Activated CD4-positive, alpha-beta T cell treated with anti-CD3 and anti-CD28 coated beads for 36 hours (primary cell): Measurements from ENCODE around the gene F7. TPM values are rescaled to one million over a fixed set of nuclear protein-coding genes. Genes with fewer than 3 reads are reported as not detected.

ENCODE experiments used
- ATAC-seq: fragments of 200-7000 bp; cut with Tn5 transposase; one replicate; pipeline ENCODE4 v1.10.0; 2021; ENCODE audit warnings: mild to moderate bottlenecking, moderate library complexity
- CTCF ChIA-PET: fragments of 350-600 bp; sonication (Branson Sonifier 250); formaldehyde crosslinking; loops from one replicate; lab custom pipeline; 2021; ENCODE audit warnings: antibody characterized with exemption; lab: Charles Lee
- POLR2A ChIA-PET: fragments of 350-600 bp; sonication (Branson Sonifier 250); formaldehyde crosslinking; loops from one replicate; lab custom pipeline; 2021; ENCODE audit warnings: antibody characterized with exemption, inconsistent platforms; lab: Charles Lee
- DNase-seq: peaks from one replicate; pipeline ENCODE4 v3.0.0-alpha.2; 2020
- H3K27ac Mint-ChIP-seq: one replicate; pipeline ENCODE4 v1.8.0; 2021; ENCODE audit warnings: mixed read lengths
- H3K27me3 Mint-ChIP-seq: one replicate; pipeline ENCODE4 v1.8.0; 2021; ENCODE audit warnings: mixed read lengths
- H3K36me3 Mint-ChIP-seq: one replicate; pipeline ENCODE4 v1.8.0; 2021; ENCODE audit warnings: low read depth, mixed read lengths
- H3K4me1 Mint-ChIP-seq: one replicate; pipeline ENCODE4 v1.8.0; 2021; ENCODE audit warnings: mixed read lengths
- H3K4me3 Mint-ChIP-seq: one replicate; pipeline ENCODE4 v1.8.0; 2021; ENCODE audit warnings: mild to moderate bottlenecking, moderate library complexity, mixed read lengths
- H3K9me3 Mint-ChIP-seq: one replicate; pipeline ENCODE4 v1.8.0; 2021; ENCODE audit warnings: low read depth, mixed read lengths
- intact Hi-C, 2 experiments: fragments of 100-400 bp; cut with DNase I in 1 of 2; cut with micrococcal nuclease in 1 of 2; formaldehyde crosslinking; loops; one replicate each; pipeline versions ENCODE4 v1.14.2 to v1.15.1; 2022 to 2024; cut with DNase I, micrococcal nuclease
- total RNA-seq, 2 experiments: library from RNA; stranded (reverse); gene quantifications; one replicate each; pipeline ENCODE4 v1.2.3, GENCODE V29; 2021

F7 gene
- total RNA-seq, 2 experiments from 2014 or later = 0.11 to 0.12 TPM

- Mint-ChIP-seq H3K36me3 (peaks cover 1% of the 10 kb centered on the region), H3K4me3 (no peak overlapping the region), H3K9me3 (no peaks in the 10 kb centered on the region), H3K27ac (no peak overlapping the region), H3K27me3 (no peaks in the 10 kb centered on the region), H3K4me1 (no peaks in the 10 kb centered on the region)
- CTCF ChIA-PET = interaction anchor here (0.7 kb wide), 1 partner anchor 73 kb away, joined by 3 read pairs; no protein-coding TSS in a partner anchor
- DNase-seq (no peak), ATAC-seq (no peak)
- intact Hi-C loops = no loop called here
- POLR2A ChIA-PET = no interaction called here
Observed at GRCh38 chr13:113063091-113063491, 42.5 kb upstream of the F7 start.

- DNase-seq = no peak
- no peak overlapping the region for H3K4me3 Mint-ChIP-seq
- no peaks in the 10 kb centered on the region for H3K9me3 Mint-ChIP-seq
- intact Hi-C loops = no loop called here
- CTCF ChIA-PET = no interaction called here
- no peaks in the 10 kb centered on the region for H3K4me1 Mint-ChIP-seq
- POLR2A ChIA-PET = no interaction called here
- no peak for ATAC-seq
- H3K27me3 Mint-ChIP-seq = no peaks in the 10 kb centered on the region
- H3K27ac Mint-ChIP-seq = no peak overlapping the region
- peaks cover 1% of the 10 kb centered on the region for H3K36me3 Mint-ChIP-seq
Observed at GRCh38 chr13:113064000-113064533, 41.5 kb upstream of the F7 start.

GRCh38 chr13:113064534-113065405, 40.8 kb upstream of the F7 start:
- peaks cover 1% of the 10 kb centered on the region for H3K36me3 Mint-ChIP-seq
- CTCF ChIA-PET = no interaction called here
- POLR2A ChIA-PET = no interaction called here
- ATAC-seq (no peak), DNase-seq (no peak)
- no peaks in the 10 kb centered on the region for H3K9me3 Mint-ChIP-seq
- intact Hi-C loops = no loop called here
- H3K27me3 Mint-ChIP-seq = no peaks in the 10 kb centered on the region
- no peaks in the 10 kb centered on the region for H3K4me1 Mint-ChIP-seq
- no peak overlapping the region for H3K4me3 Mint-ChIP-seq
- no peak overlapping the region for H3K27ac Mint-ChIP-seq

DNA sequence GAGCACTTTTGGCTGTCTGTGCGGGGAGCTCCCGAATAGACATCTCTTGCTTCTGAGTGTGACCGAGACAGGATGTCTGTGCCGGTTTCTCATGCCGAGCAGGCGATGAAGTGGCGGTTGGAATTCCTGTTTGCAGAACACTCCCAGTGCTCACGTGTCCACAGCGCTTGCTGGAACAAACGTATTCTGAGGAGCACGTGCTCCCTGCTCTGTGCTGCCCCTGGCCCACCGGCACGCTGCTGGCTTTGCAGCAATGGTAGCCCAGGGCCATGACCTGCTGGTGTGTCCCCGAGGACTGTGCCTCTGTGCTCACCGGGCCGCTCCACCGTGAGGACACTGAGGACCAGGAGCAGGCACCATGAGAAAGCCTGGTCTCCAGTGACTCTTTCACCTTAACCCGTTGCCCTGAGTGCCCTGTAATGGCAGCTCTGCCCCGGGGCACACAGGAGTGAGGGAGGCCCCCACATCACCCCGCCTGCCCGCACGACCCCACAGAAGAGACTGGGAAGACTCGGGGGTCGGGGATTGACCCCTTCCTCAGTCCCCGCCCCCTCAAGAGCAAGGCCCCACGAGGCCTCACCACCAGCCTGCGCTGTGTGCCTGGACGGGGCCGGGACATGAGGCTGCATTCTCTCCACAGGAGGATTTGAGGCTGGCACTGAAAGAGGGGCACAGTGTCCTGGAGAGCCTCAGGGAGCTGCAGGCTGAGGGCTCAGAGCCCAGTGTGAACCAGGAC, 40.0 kb upstream of the F7 start:
- ChIA-PET POLR2A (no interaction called here), CTCF (no interaction called here)
- DNase-seq (no peak), ATAC-seq (no peak)
- H3K27me3 Mint-ChIP-seq = no peaks in the 10 kb centered on the region
- no peak overlapping the region for H3K27ac Mint-ChIP-seq
- peaks cover 6% of the 10 kb centered on the region for H3K36me3 Mint-ChIP-seq
- no peaks in the 10 kb centered on the region for H3K4me1 Mint-ChIP-seq
- intact Hi-C loops = no loop called here
- H3K4me3 Mint-ChIP-seq = no peak overlapping the region
- no peaks in the 10 kb centered on the region for H3K9me3 Mint-ChIP-seq

DNA sequence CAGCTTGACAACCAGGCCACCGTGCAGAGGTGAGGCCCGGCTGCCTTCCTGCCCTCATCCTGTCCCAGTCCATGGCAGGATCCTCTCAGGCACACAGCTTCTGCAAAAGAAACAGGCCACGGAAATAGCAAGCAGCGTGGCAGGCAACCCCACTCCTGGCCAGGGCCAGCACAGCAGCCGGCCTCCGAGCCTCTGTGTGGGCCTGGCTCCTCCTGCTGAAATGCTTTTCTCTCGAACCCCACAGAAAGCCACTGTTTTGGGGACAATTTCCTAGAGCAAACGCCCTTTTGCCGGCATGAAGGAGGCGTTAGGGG, 39.5 kb upstream of the F7 start:
- Mint-ChIP-seq H3K27ac (no peak overlapping the region), H3K4me3 (no peak overlapping the region), H3K27me3 (no peaks in the 10 kb centered on the region), H3K36me3 (peaks cover 8% of the 10 kb centered on the region), H3K9me3 (no peaks in the 10 kb centered on the region), H3K4me1 (no peaks in the 10 kb centered on the region)
- POLR2A ChIA-PET = no interaction called here
- ATAC-seq (no peak), DNase-seq (no peak)
- intact Hi-C loops = no loop called here
- CTCF ChIA-PET = no interaction called here

DNA sequence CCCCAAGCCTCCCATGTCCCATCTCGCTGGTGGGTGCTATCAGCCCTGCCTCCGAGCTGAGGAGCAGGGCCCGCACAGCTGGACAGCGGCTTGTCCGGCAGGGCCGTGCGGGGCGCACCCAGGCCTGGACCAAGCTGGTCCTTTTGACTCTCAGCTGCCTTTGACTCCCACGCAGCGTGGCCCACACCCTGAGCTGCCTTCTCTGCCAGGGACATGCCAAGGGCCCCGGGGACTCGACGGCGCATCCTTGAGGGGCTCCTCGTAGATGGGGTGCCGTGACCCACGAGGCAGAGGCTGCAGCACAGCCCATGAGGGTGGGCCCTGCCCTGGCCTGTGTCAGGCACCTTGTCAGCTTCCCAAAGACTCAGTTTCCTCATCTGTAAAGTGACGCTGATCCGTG, 38.8 kb upstream of the F7 start:
- no peak for DNase-seq
- H3K27me3 Mint-ChIP-seq = no peaks in the 10 kb centered on the region
- H3K36me3 Mint-ChIP-seq = peaks cover 9% of the 10 kb centered on the region
- H3K27ac Mint-ChIP-seq = no peak overlapping the region
- H3K9me3 Mint-ChIP-seq = no peaks in the 10 kb centered on the region
- ChIA-PET POLR2A (no interaction called here), CTCF (no interaction called here)
- intact Hi-C loops = no loop called here
- no peak for ATAC-seq
- H3K4me1 Mint-ChIP-seq = no peaks in the 10 kb centered on the region
- H3K4me3 Mint-ChIP-seq = no peak overlapping the region

DNA sequence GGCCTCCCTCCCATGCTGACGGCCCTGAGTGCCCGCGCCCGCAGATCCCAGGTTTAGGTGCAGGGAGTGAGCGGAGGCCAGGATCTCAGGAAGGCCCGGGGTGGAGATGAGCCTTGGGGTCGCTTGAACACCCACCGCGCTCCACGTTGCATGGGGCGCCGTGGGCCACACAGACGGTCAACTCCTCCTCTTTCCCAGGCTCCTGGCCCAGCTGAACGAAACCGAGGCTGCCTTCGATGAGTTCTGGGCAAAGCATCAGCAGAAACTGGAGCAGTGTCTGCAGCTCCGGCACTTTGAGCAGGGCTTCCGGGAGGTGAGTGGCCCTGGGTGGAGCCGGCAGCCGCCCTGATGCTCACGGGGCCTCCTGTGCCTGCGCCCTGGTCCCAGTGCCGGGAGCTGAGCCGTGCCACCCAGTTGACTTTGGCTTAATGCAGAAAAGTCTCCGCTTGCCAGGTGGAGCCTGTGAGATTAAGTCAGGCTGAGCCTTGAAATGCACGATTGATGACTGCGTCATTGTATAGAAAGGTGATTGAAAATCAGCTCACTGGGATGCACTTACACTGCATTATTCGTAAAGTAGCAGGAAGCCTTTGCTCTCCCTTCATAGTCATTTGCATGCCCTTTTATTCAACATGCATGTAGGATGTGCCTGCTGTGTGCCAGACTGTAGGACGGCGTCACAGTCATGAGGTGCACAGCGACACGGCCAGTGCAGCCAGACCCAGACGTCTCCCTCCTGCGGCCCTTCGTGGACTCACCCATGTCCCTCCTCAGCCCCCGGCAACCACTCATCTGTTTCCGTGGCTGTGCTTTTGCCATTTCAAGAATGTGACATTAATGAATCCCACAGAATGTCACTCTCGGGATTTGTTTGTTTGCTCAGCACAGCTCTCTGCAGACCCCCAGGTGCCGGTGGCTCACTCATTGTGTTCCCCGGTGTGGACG, 35.5 kb upstream of the F7 start:
- Mint-ChIP-seq H3K36me3 (peaks cover 12% of the 10 kb centered on the region), H3K27me3 (no peaks in the 10 kb centered on the region), H3K27ac (no peak overlapping the region), H3K4me1 (no peaks in the 10 kb centered on the region), H3K4me3 (no peak overlapping the region), H3K9me3 (peaks cover 2% of the 10 kb centered on the region)
- CTCF ChIA-PET = no interaction called here
- DNase-seq (no peak), ATAC-seq (no peak)
- POLR2A ChIA-PET = no interaction called here
- intact Hi-C loops = no loop called here

- H3K36me3 Mint-ChIP-seq = peaks cover 12% of the 10 kb centered on the region
- ChIA-PET POLR2A (no interaction called here), CTCF (no interaction called here)
- intact Hi-C loops = no loop called here
- DNase-seq (no peak), ATAC-seq (no peak)
- no peak overlapping the region for H3K4me3 Mint-ChIP-seq
- H3K27ac Mint-ChIP-seq = no peak overlapping the region
- peaks cover 2% of the 10 kb centered on the region for H3K9me3 Mint-ChIP-seq
- no peaks in the 10 kb centered on the region for H3K27me3 Mint-ChIP-seq
- H3K4me1 Mint-ChIP-seq = no peaks in the 10 kb centered on the region
Observed at GRCh38 chr13:113070855-113071254, 34.7 kb upstream of the F7 start.

DNA sequence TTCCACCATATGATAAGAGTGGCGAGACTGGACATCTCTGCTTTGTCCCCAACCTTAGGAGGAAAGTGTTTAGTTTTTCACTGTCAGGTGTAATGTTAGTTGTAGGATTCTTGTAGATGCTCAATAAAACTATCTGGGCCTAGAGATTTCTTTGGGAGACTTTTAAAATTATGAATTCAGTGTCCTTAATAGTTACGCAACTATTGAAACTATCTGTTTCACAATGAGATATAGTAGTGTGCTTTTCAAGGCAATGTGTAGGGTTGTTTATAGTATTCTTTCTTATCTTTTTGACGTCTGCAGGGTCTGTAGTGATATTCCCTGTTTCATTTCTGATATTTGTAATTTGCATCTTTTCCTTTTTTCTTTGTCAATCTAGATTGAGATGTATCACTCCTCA, 33.2 kb upstream of the F7 start:
- ATAC-seq (no peak), DNase-seq (no peak)
- Mint-ChIP-seq H3K4me1 (no peaks in the 10 kb centered on the region), H3K27ac (no peak overlapping the region), H3K27me3 (no peaks in the 10 kb centered on the region), H3K4me3 (no peak overlapping the region), H3K36me3 (peaks cover 15% of the 10 kb centered on the region), H3K9me3 (peaks cover 2% of the 10 kb centered on the region)
- ChIA-PET POLR2A (no interaction called here), CTCF (interaction anchor here (0.6 kb wide), 1 partner anchor 9 kb away, joined by 3 read pairs; no protein-coding TSS in a partner anchor)
- intact Hi-C loops = no loop called here

DNA sequence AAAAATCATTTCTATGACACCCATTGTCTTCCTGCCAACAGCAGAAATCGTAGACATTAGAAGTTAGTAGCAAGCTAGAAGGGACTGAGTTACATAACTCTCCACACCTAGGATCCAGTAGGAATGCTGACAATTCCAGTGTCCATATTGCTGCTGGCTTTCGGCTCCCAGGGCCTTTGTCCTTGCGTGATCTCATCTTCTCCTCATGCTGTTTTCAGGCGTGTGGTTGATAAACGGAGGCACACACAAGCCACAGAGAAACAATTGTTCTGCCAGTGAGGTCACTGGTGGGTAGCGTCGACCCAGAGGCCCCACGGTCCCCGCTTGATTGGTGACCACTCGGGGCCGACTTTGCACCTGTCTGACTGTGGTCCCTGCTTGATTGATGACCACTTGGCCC, 31.6 kb upstream of the F7 start:
- Mint-ChIP-seq H3K36me3 (peaks cover 18% of the 10 kb centered on the region), H3K4me3 (no peak overlapping the region), H3K27ac (no peak overlapping the region), H3K27me3 (no peaks in the 10 kb centered on the region), H3K4me1 (no peaks in the 10 kb centered on the region), H3K9me3 (peaks cover 2% of the 10 kb centered on the region)
- ChIA-PET POLR2A (no interaction called here), CTCF (no interaction called here)
- ATAC-seq = no peak
- no peak for DNase-seq
- intact Hi-C loops = no loop called here

DNA sequence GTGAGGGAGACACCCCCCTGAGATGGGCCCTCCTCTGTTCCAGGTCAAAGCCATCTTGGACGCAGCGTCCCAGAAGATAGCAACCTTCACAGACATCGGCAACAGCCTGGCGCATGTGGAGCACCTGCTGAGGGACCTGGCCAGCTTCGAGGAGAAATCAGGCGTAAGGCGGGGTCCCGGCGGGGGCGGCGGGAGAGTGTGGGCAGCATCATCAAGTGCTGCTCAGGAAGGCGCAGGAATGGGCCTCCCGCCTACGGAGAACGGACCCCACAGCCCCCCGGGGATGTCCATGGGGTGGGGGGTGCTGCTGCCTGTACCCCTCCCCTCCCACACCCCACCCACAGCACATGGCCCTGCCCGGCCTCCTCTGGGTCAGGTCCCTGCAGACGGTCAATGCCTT, 31.2 kb upstream of the F7 start:
- Mint-ChIP-seq H3K4me3 (no peak overlapping the region), H3K9me3 (peaks cover 2% of the 10 kb centered on the region), H3K27ac (no peak overlapping the region), H3K27me3 (no peaks in the 10 kb centered on the region), H3K36me3 (peaks cover 18% of the 10 kb centered on the region), H3K4me1 (no peaks in the 10 kb centered on the region)
- DNase-seq (no peak), ATAC-seq (no peak)
- POLR2A ChIA-PET = no interaction called here
- intact Hi-C loops = no loop called here
- CTCF ChIA-PET = no interaction called here
